GM23338 (cell line): ENCODE measurements around the gene MND1. TPM values are rescaled to one million over a fixed set of nuclear protein-coding genes. Genes with fewer than 3 reads are reported as not detected.

Experiments
- ATAC-seq: fragments of 200-7000 bp; cut with Tn5 transposase; 3 replicates; pipeline ENCODE4 v1.9.1; 2020
- DNase-seq: peaks from one replicate; pipeline ENCODE4 v3.0.0-alpha.2; 2015; ENCODE audit warnings: low spot score
- H2AFZ ChIP-seq: fragments of 200-600 bp; sonication (generic); 2 replicates; pipeline ENCODE4 v1.8.0; 2016; ENCODE audit warnings: antibody characterized with exemption, mild to moderate bottlenecking, moderate library complexity
- H3F3A ChIP-seq: fragments of 200-600 bp; sonication (generic); replicated peaks from 2 replicates; pipeline ENCODE4 v1.8.0; 2017; ENCODE audit warnings: antibody characterized with exemption, mixed run types, low read depth
- H3K27ac ChIP-seq: fragments of 200-600 bp; sonication (generic); 2 replicates; pipeline ENCODE4 v1.6.1; 2016; ENCODE audit warnings: low read depth
- H3K27me3 ChIP-seq: fragments of 200-600 bp; sonication (generic); 2 replicates; pipeline ENCODE4 v1.8.0; 2016; ENCODE audit warnings: mild to moderate bottlenecking, mixed run types, moderate library complexity; ENCODE audit not compliant: insufficient read depth
- H3K36me3 ChIP-seq: fragments of 200-600 bp; sonication (generic); 2 replicates; pipeline ENCODE4 v1.8.0; 2016; ENCODE audit warnings: mild to moderate bottlenecking; ENCODE audit not compliant: insufficient read depth
- H3K4me1 ChIP-seq: fragments of 200-600 bp; sonication (generic); 2 replicates; pipeline ENCODE4 v1.8.0; 2016; ENCODE audit warnings: mild to moderate bottlenecking, moderate library complexity; ENCODE audit not compliant: insufficient read depth
- H3K4me2 ChIP-seq: fragments of 200-600 bp; sonication (generic); 2 replicates; pipeline ENCODE4 v1.7.1; 2017; ENCODE audit warnings: mixed run types
- H3K4me3 ChIP-seq: fragments of 200-600 bp; sonication (generic); 2 replicates; pipeline ENCODE4 v1.6.1; 2016; ENCODE audit warnings: mixed run types
- H3K79me2 ChIP-seq: fragments of 200-600 bp; sonication (generic); replicated peaks from 2 replicates; pipeline ENCODE4 v1.8.0; 2017; ENCODE audit warnings: mild to moderate bottlenecking; ENCODE audit not compliant: insufficient read depth
- H3K9me2 ChIP-seq: fragments of 200-600 bp; sonication (generic); 2 replicates; pipeline ENCODE4 v1.8.0; 2017; ENCODE audit not compliant: insufficient read depth
- H4K20me1 ChIP-seq: fragments of 200-600 bp; sonication (generic); replicated peaks from 2 replicates; pipeline ENCODE4 v1.8.0; 2017; ENCODE audit warnings: mild to moderate bottlenecking; ENCODE audit not compliant: insufficient read depth
- H3K27ac Mint-ChIP-seq: 2 replicates; pipeline ENCODE4 v1.8.0; 2020; ENCODE audit warnings: inconsistent platforms, mild to moderate bottlenecking, moderate library complexity, mixed read lengths
- H3K27me3 Mint-ChIP-seq: 3 replicates; pipeline ENCODE4 v1.8.0; 2022; ENCODE audit warnings: low read depth, mild to moderate bottlenecking, moderate library complexity, mixed read lengths, inconsistent platforms; ENCODE audit not compliant: insufficient read depth, poor library complexity
- H3K36me3 Mint-ChIP-seq: 3 replicates; pipeline ENCODE4 v1.8.0; 2021; ENCODE audit warnings: low read depth, mild to moderate bottlenecking, inconsistent platforms, moderate library complexity, mixed read lengths
- H3K4me1 Mint-ChIP-seq: 3 replicates; pipeline ENCODE4 v1.8.0; 2020; ENCODE audit warnings: mild to moderate bottlenecking, inconsistent platforms, mixed read lengths
- H3K4me3 Mint-ChIP-seq: 3 replicates; pipeline ENCODE4 v1.8.0; 2021; ENCODE audit warnings: moderate library complexity, mild to moderate bottlenecking, inconsistent platforms, mixed read lengths
- H3K9me3 Mint-ChIP-seq: 3 replicates; pipeline ENCODE4 v1.8.0; 2020; ENCODE audit warnings: moderate library complexity, mild to moderate bottlenecking, inconsistent platforms, mixed read lengths
- CTCF ChIP-seq, 2 experiments: fragments of 200-600 bp in 1 of 2; sonication (generic) in 1 of 2; conservative IDR thresholded peaks; 2 replicates each; pipeline versions ENCODE4 v1.5.1 to v1.6.1; 2016 to 2017; ENCODE audit warnings: antibody characterized with exemption in 2 of 2, low read depth in 2 of 2, mild to moderate bottlenecking in 2 of 2, moderate library complexity in 1 of 2
- EZH2phosphoT487 ChIP-seq: fragments of 200-600 bp; sonication (generic); IDR thresholded peaks from one replicate; pipeline ENCODE4 v1.8.1; 2018; ENCODE audit warnings: antibody characterized with exemption; ENCODE audit not compliant: unreplicated experiment
- NANOG ChIP-seq: IDR thresholded peaks from 2 replicates; pipeline ENCODE4 v1.6.1; 2016; ENCODE audit warnings: antibody characterized with exemption, borderline replicate concordance
- REST ChIP-seq: IDR thresholded peaks from one replicate; pipeline ENCODE4 v1.6.1; 2018; ENCODE audit warnings: antibody characterized with exemption; ENCODE audit not compliant: unreplicated experiment
- STAT1 ChIP-seq: IDR thresholded peaks from one replicate; pipeline ENCODE4 v1.6.1; 2016; ENCODE audit warnings: antibody characterized with exemption; ENCODE audit not compliant: unreplicated experiment
- ZNF114 ChIP-seq: fragments of 250-450 bp; sonication (Bioruptor Pico); IDR thresholded peaks from 2 replicates; pipeline ENCODE4 v1.5.0; 2020; ENCODE audit warnings: mild to moderate bottlenecking, moderate library complexity
- ZNF331 ChIP-seq: fragments of 250-450 bp; sonication (Bioruptor Pico); IDR thresholded peaks from 2 replicates; pipeline ENCODE4 v1.5.0; 2020; ENCODE audit warnings: low read depth, mild to moderate bottlenecking, moderate library complexity
- ZNF462 ChIP-seq: fragments of 250-450 bp; sonication (Bioruptor Pico); IDR thresholded peaks from 2 replicates; pipeline ENCODE4 v1.5.0; 2020; ENCODE audit warnings: mild to moderate bottlenecking, moderate library complexity
- polyA plus RNA-seq: library from polyadenylated mRNA; unstranded; fragments of >200 nt; fragmentation: Nextera tagmentation; extraction: Ambion mirVana; gene quantifications from 2 replicates; pipeline ENCODE4 v1.2.1, GENCODE V29; 2016
- total RNA-seq: library from RNA; depleted of rRNA; stranded (reverse); fragments of >200 nt; shearing (Covaris generic); gene quantifications from 2 replicates; pipeline ENCODE4 v1.2.3, GENCODE V29; 2014

MND1 gene
- total and polyA plus RNA-seq, 2 experiments from 2014 or later, result 22.5 to 63.5 TPM

GRCh38 chr4:153332936-153333335 is 11.6 kb upstream of the MND1 start:
- no peak overlapping the region for H3K27ac Mint-ChIP-seq
- no peak overlapping the region for H3K27ac ChIP-seq
- no peaks in the 10 kb centered on the region for H3K27me3 ChIP-seq
- H3K4me1 Mint-ChIP-seq, result peaks cover 25% of the 10 kb centered on the region
- H3K79me2 ChIP-seq, result no peaks in the 10 kb centered on the region
- ATAC-seq (no peak), DNase-seq (no peak)
- no peak overlapping the region for H3K4me2 ChIP-seq
- no peaks in the 10 kb centered on the region; the same call in 1 of the 2 replicates for H3K36me3 ChIP-seq
- no peak overlapping the region for H3K4me3 Mint-ChIP-seq
- H4K20me1 ChIP-seq, result no peaks in the 10 kb centered on the region
- H3K4me3 ChIP-seq, result no peak overlapping the region
- H2AFZ ChIP-seq, result no peak overlapping the region
- no peaks in the 10 kb centered on the region; the same call in 2 of the 3 replicates for H3K36me3 Mint-ChIP-seq
- H3F3A ChIP-seq, result no peaks in the 10 kb centered on the region
- H3K27me3 Mint-ChIP-seq, result peaks cover 2% of the 10 kb centered on the region
- no peaks in the 10 kb centered on the region for H3K9me3 Mint-ChIP-seq
- H3K9me2 ChIP-seq, result no peaks in the 10 kb centered on the region
- H3K4me1 ChIP-seq, result peaks cover 28% of the 10 kb centered on the region
- TF ChIP-seq ZNF331 (CRISPR knock-in tag), result no peak
- TF ChIP-seq EZH2phosphoT487, result no peak
- no peak for TF ChIP-seq CTCF (conservative IDR thresholded peaks at IDR 0.05; ENCODE audit: low read depth in 2 of 2)
- no peak for TF ChIP-seq STAT1
- no peak for TF ChIP-seq REST
- TF ChIP-seq ZNF462 (CRISPR knock-in tag), result no peak
- no peak for TF ChIP-seq NANOG
- no peak for TF ChIP-seq ZNF114
